Fibroblast of lung (primary cell): ENCODE measurements around the gene TLL2. TPM values are rescaled to one million over a fixed set of nuclear protein-coding genes. Genes with fewer than 3 reads are reported as not detected.

Experiments used
- DNase-seq, 2 donors: peaks; one replicate each; pipeline versions ENCODE4 v3.0.0 to v3.0.0-alpha.2; 2010; ENCODE audit warnings: low read depth in 2 of 2
- H2AFZ ChIP-seq: 2 replicates; pipeline ENCODE4 v1.5.1; 2012; ENCODE audit warnings: low read length, control low read depth, inconsistent platforms
- H3K27ac ChIP-seq: 2 replicates; pipeline ENCODE4 v1.5.1; 2011; ENCODE audit warnings: low read length, control low read depth; ENCODE audit not compliant: insufficient read depth
- H3K27me3 ChIP-seq: 2 replicates; pipeline ENCODE4 v1.5.1; 2011; ENCODE audit warnings: mild to moderate bottlenecking, low read length; ENCODE audit not compliant: control insufficient read depth, insufficient read depth
- H3K36me3 ChIP-seq: 2 replicates; pipeline ENCODE4 v1.5.1; 2011; ENCODE audit warnings: low read length; ENCODE audit not compliant: control insufficient read depth, insufficient read depth
- H3K4me1 ChIP-seq: 2 replicates; pipeline ENCODE4 v1.5.1; 2011; ENCODE audit warnings: low read length; ENCODE audit not compliant: control insufficient read depth, insufficient read depth; ENCODE audit errors: extremely low read depth
- H3K4me2 ChIP-seq: 2 replicates; pipeline ENCODE4 v1.5.1; 2011; ENCODE audit warnings: low read length, control low read depth; ENCODE audit not compliant: insufficient read depth; ENCODE audit errors: extremely low read depth
- H3K4me3 ChIP-seq, 4 experiments: fragments of 200-600 bp in 1 of 4; sonication (generic) in 1 of 4; replicated peaks in 1 of 4; 2 replicates each; pipeline ENCODE4 v1.5.1; 2011 to 2016; ENCODE audit warnings: low read length in 4 of 4, low read depth in 3 of 4, mild to moderate bottlenecking in 3 of 4, control low read depth in 2 of 4, inconsistent platforms in 1 of 4, mixed read lengths in 1 of 4; ENCODE audit not compliant: insufficient read depth in 1 of 4; ENCODE audit errors: control extremely low read depth in 1 of 4
- H3K79me2 ChIP-seq: 2 replicates; pipeline ENCODE4 v1.5.1; 2012; ENCODE audit warnings: mild to moderate bottlenecking, low read length, inconsistent platforms; ENCODE audit not compliant: control insufficient read depth, insufficient read depth
- H3K9ac ChIP-seq: 2 replicates; pipeline ENCODE4 v1.5.1; 2011; ENCODE audit warnings: mild to moderate bottlenecking, low read length, control low read depth; ENCODE audit not compliant: insufficient read depth
- H3K9me3 ChIP-seq: 2 replicates; pipeline ENCODE4 v1.5.1; 2012; ENCODE audit warnings: low read depth, low read length; ENCODE audit not compliant: control insufficient read depth, insufficient read depth
- H4K20me1 ChIP-seq: 2 replicates; pipeline ENCODE4 v1.5.1; 2011; ENCODE audit warnings: low read length; ENCODE audit not compliant: control insufficient read depth, insufficient read depth; ENCODE audit errors: extremely low read depth
- EZH2 ChIP-seq: IDR thresholded peaks from 2 replicates; pipeline ENCODE4 v1.5.1; 2012; ENCODE audit warnings: low read length, control low read depth, mild to moderate bottlenecking; ENCODE audit errors: missing control alignments
- polyA plus RNA-seq, 2 donors: library from polyadenylated mRNA; depleted of rRNA in 1 of 2; stranded (reverse) in 1 of 2; unstranded in 1 of 2; fragments of >200 nt; gene quantifications; 2 replicates each; pipeline ENCODE4 v1.2.1, GENCODE V29; 2011 to 2012; ENCODE audit warnings: missing spikeins in 1 of 2
- total RNA-seq: library from RNA; depleted of rRNA; stranded (reverse); fragments of >200 nt; gene quantifications from 2 replicates; pipeline ENCODE4 v1.2.1, GENCODE V29; 2014
- TF ChIP-seq, protein P1 (sequence below), 2 donors: IDR thresholded peaks in 1 of 2; conservative IDR thresholded peaks in 1 of 2; 1 replicate in 1 of 2; 2 replicates in 1 of 2; pipeline ENCODE4 v1.5.1; 2011 to 2012; ENCODE audit warnings: low read length in 2 of 2, control low read depth in 1 of 2, inconsistent platforms in 1 of 2, low read depth in 1 of 2, mild to moderate bottlenecking in 1 of 2

TLL2 gene
- total and polyA plus RNA-seq, 2 donors (not counting 1 experiment from before 2014, with no cell fraction given) = 0.05 to 0.17 TPM

DNA sequence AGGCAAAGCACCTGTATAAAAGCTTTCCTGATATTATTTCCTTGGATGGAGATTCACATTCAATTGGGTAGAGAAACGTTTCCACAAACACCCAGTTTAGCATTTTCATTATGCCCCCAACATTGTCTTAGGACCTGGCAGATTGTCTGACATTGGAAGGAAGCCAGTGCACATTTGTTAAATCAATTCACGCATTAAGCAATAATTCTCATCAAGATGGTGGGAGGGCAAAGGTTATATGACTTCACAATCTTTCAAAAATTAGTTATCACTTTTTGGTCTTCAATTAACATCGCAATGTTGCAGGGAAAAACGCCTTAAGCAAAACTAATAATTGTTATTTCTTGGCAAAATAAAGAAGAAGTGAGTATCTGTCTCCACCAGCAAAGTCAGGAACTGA is 171.3 kb downstream of the TLL2 start:
- H3K4me3 ChIP-seq = no peak overlapping the region
- no peak for DNase-seq
- no peaks in the 10 kb centered on the region for H3K79me2 ChIP-seq
- H3K4me1 ChIP-seq = no peaks in the 10 kb centered on the region
- no peaks in the 10 kb centered on the region for H4K20me1 ChIP-seq
- TF ChIP-seq, protein P1, sequence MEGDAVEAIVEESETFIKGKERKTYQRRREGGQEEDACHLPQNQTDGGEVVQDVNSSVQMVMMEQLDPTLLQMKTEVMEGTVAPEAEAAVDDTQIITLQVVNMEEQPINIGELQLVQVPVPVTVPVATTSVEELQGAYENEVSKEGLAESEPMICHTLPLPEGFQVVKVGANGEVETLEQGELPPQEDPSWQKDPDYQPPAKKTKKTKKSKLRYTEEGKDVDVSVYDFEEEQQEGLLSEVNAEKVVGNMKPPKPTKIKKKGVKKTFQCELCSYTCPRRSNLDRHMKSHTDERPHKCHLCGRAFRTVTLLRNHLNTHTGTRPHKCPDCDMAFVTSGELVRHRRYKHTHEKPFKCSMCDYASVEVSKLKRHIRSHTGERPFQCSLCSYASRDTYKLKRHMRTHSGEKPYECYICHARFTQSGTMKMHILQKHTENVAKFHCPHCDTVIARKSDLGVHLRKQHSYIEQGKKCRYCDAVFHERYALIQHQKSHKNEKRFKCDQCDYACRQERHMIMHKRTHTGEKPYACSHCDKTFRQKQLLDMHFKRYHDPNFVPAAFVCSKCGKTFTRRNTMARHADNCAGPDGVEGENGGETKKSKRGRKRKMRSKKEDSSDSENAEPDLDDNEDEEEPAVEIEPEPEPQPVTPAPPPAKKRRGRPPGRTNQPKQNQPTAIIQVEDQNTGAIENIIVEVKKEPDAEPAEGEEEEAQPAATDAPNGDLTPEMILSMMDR (conservative IDR thresholded peaks at IDR 0.05 in 1 of 2, IDR thresholded peaks at IDR 0.05 in 1 of 2; ENCODE audit: low read depth in 1 of 2, low read length in 2 of 2) = no peak
- no peak for TF ChIP-seq EZH2
- no peak overlapping the region for H3K4me2 ChIP-seq
- H3K9ac ChIP-seq = no peak overlapping the region
- H3K27me3 ChIP-seq = no peaks in the 10 kb centered on the region
- no peaks in the 10 kb centered on the region for H3K9me3 ChIP-seq
- H3K36me3 ChIP-seq = no peaks in the 10 kb centered on the region
- H2AFZ ChIP-seq = no peak overlapping the region
- no peak overlapping the region for H3K27ac ChIP-seq

DNA sequence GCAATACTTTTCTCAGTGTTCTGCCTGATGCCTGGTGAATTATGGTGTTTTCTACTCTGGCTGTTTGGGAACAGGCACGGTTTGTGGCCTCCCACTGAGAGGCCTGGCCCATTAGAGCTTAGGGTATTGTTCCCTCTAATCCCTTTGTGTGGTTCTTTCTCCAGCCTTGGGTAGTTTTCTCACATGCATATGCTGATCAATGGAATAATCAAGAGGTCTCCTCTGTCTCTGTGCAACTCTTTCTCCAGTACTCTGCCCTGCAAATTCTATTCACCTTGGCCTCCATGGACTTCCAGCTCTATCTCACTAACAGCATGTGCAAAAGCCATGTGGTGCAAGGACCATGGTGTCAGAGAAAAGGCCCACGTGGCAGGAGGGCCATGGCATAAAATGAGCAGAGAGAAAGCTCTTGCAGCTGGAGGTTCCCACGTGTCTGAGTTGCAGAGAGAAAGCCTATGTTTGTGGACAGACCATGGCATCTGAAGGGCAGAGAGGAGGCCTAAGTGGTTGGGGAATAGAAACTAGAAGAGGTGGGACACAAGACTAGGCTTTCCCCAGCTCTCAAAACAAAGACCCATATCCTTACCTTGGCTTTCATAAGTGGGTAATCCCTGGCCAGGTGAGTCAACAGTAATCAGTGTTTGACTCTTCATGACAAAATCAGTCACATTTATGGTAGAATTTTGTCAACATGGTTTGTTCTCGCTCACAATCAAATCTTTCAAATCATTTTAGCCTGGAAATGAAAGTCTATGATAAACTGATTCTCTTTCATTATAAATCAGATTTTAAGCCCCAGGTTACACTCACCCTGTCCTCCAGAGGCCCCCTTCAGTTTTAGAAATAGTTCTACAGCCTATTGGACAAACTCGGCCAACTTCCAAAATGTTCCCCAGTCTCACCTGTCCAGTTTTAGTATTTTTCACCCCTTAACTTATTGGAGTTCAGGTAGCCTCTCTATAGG is 172.2 kb downstream of the TLL2 start:
- TF ChIP-seq EZH2 = no peak
- TF ChIP-seq, protein P1 (conservative IDR thresholded peaks at IDR 0.05 in 1 of 2, IDR thresholded peaks at IDR 0.05 in 1 of 2; ENCODE audit: low read depth in 1 of 2, low read length in 2 of 2) = no peak

DNA sequence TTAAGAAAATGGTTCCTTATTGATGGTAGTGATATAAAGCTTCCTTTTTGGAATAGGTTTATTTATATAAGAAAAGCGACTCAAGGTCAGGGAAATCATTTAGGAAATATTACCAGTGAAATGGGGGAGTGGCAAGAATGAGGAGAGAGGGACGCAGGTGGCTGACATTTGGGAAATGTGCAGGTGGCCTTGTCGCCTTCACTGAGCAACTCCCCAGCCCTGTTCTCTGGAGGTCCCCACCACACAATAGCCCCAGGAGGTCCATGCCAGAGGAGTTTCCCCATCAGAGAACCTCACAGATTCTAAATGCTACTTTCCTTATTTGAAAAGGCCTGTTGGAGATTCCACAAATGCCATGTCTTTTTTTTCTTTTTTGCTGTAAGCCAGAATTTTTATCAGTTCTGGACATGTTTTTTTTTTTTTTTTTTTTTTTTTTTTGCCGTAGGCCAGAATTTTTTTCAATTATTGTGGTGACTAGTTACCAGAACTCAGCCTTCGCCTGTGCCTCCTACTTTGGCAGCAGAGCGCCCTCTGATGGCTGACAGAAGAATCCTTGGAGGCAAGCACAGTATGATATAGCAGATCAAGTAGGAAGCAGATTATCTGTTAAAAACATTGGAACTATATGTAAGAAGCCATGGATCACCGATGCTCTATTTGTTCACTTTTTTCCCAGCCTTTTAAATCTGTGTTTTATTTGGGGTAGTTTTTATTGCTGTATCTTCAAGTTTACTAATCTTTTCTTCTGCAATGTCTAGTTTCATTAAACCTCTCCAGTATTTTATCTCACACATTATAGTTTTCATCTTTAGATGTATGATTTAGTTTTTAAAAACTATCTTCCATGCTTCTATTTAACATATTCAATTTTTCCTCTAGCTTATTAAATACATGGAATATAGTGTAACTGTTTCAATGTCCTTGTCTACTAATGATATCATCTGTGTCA is 173.5 kb downstream of the TLL2 start:
- TF ChIP-seq, protein P1 (conservative IDR thresholded peaks at IDR 0.05 in 1 of 2, IDR thresholded peaks at IDR 0.05 in 1 of 2; ENCODE audit: low read depth in 1 of 2, low read length in 2 of 2) = peak; percentile 70 to 78
- no peak for TF ChIP-seq EZH2
- Histone ChIP-seq H2AFZ (no peak overlapping the region), H3K27me3 (no peaks in the 10 kb centered on the region), H3K9ac (no peak overlapping the region), H3K27ac (no peak overlapping the region), H3K9me3 (no peaks in the 10 kb centered on the region), H3K79me2 (no peaks in the 10 kb centered on the region), H3K4me1 (no peaks in the 10 kb centered on the region), H3K36me3 (no peaks in the 10 kb centered on the region), H3K4me2 (no peak overlapping the region), H3K4me3 (no peak overlapping the region), H4K20me1 (no peaks in the 10 kb centered on the region)
- peak; percentile 50 to 65 for DNase-seq

More for the DNA sequence above, 172.2 kb downstream of the TLL2 start:
- Histone ChIP-seq H3K4me3 (no peak overlapping the region), H3K27me3 (no peaks in the 10 kb centered on the region), H3K4me1 (no peaks in the 10 kb centered on the region), H2AFZ (no peak overlapping the region), H3K4me2 (no peak overlapping the region), H4K20me1 (no peaks in the 10 kb centered on the region), H3K79me2 (no peaks in the 10 kb centered on the region), H3K9ac (no peak overlapping the region), H3K36me3 (no peaks in the 10 kb centered on the region), H3K27ac (no peak overlapping the region), H3K9me3 (no peaks in the 10 kb centered on the region)
- DNase-seq = no peak
